CD14-positive monocyte (primary cell): ENCODE data around the gene FAM20C. TPM values are rescaled to one million over a fixed set of nuclear protein-coding genes. Genes with fewer than 3 reads are reported as not detected.
A peak's percentile ranks its signal among the peaks of the same experiment; 100 is the strongest.

Source experiments
- DNase-seq, 3 donors: peaks; one replicate each; pipeline ENCODE4 v3.0.0-alpha.2; 2011 to 2022
- H2AFZ ChIP-seq: 2 replicates; pipeline ENCODE4 v1.6.0; 2012; ENCODE audit warnings: mild to moderate bottlenecking, low read depth, low read length, inconsistent platforms; ENCODE audit not compliant: insufficient read depth, poor library complexity, severe bottlenecking
- H3K27ac ChIP-seq, 2 donors: 1 replicate in 1 of 2; 2 replicates in 1 of 2; pipeline ENCODE4 v1.5.1; 2012 to 2013; ENCODE audit warnings: low read length in 2 of 2, control low read depth in 1 of 2, inconsistent platforms in 1 of 2, low read depth in 1 of 2, mild to moderate bottlenecking in 1 of 2
- H3K27me3 ChIP-seq, 2 donors: one replicate each; pipeline versions ENCODE4 v1.6.0 to v1.6.1; 2011 to 2013; ENCODE audit warnings: low read length in 2 of 2; ENCODE audit not compliant: control insufficient read depth in 2 of 2, insufficient read depth in 2 of 2
- H3K36me3 ChIP-seq, 2 donors: replicated peaks in 1 of 2; 1 replicate in 1 of 2; 2 replicates in 1 of 2; pipeline versions ENCODE4 v1.5.1 to v1.6.1; 2012 to 2013; ENCODE audit warnings: low read length in 2 of 2, control low read depth in 1 of 2, inconsistent platforms in 1 of 2, mild to moderate bottlenecking in 1 of 2; ENCODE audit not compliant: insufficient read depth in 2 of 2, control insufficient read depth in 1 of 2
- H3K4me1 ChIP-seq, 2 donors: 1 replicate in 1 of 2; 2 replicates in 1 of 2; pipeline versions ENCODE4 v1.5.1 to v1.6.1; 2012 to 2013; ENCODE audit warnings: low read length in 2 of 2, control low read depth in 1 of 2, inconsistent platforms in 1 of 2, mild to moderate bottlenecking in 1 of 2, moderate library complexity in 1 of 2; ENCODE audit not compliant: insufficient read depth in 2 of 2, control insufficient read depth in 1 of 2
- H3K4me2 ChIP-seq: replicated peaks from 2 replicates; pipeline ENCODE3; 2012; ENCODE audit warnings: low read length, moderate library complexity, mild to moderate bottlenecking; ENCODE audit not compliant: poor library complexity, severe bottlenecking; ENCODE audit errors: extremely low read depth
- H3K4me3 ChIP-seq, 3 experiments: fragments of 200-600 bp in 1 of 3; sonication (generic) in 1 of 3; replicated peaks in 1 of 3; 1 replicate in 2 of 3; 2 replicates in 1 of 3; pipeline ENCODE4 v1.5.1; 2011 to 2013; ENCODE audit warnings: low read length in 3 of 3, mild to moderate bottlenecking in 3 of 3, control low read depth in 2 of 3, low read depth in 2 of 3, inconsistent platforms in 1 of 3, moderate library complexity in 1 of 3
- H3K79me2 ChIP-seq: 2 replicates; pipeline ENCODE4 v1.6.0; 2012; ENCODE audit warnings: mild to moderate bottlenecking, control low read depth, inconsistent platforms, low read length, moderate library complexity; ENCODE audit not compliant: insufficient read depth
- H3K9ac ChIP-seq: 2 replicates; pipeline ENCODE4 v1.6.0; 2017; ENCODE audit warnings: low read length, mild to moderate bottlenecking; ENCODE audit not compliant: insufficient read depth, poor library complexity, severe bottlenecking
- H3K9me3 ChIP-seq, 2 donors: replicated peaks in 1 of 2; 1 replicate in 1 of 2; 2 replicates in 1 of 2; pipeline versions ENCODE4 v1.5.1 to v1.6.1; 2012 to 2013; ENCODE audit warnings: low read length in 2 of 2, control low read depth in 1 of 2; ENCODE audit not compliant: control insufficient read depth in 1 of 2, insufficient read depth in 1 of 2
- H4K20me1 ChIP-seq: 2 replicates; pipeline ENCODE4 v1.6.0; 2012; ENCODE audit warnings: mild to moderate bottlenecking, low read length, control low read depth, moderate library complexity; ENCODE audit not compliant: insufficient read depth
- H3K27ac Mint-ChIP-seq, 7 donors: one replicate each; pipeline ENCODE4 v1.8.0; 2020; ENCODE audit warnings: mild to moderate bottlenecking in 7 of 7, mixed read lengths in 7 of 7, moderate library complexity in 6 of 7, inconsistent platforms in 2 of 7
- H3K27me3 Mint-ChIP-seq, 3 donors: one replicate each; pipeline ENCODE4 v1.8.0; 2021 to 2022; ENCODE audit warnings: low read depth in 3 of 3, mild to moderate bottlenecking in 3 of 3, mixed read lengths in 3 of 3, moderate library complexity in 3 of 3, inconsistent platforms in 1 of 3
- H3K36me3 Mint-ChIP-seq, 2 donors: one replicate each; pipeline ENCODE4 v1.8.0; 2020; ENCODE audit warnings: mixed read lengths in 2 of 2, inconsistent platforms in 1 of 2, mild to moderate bottlenecking in 1 of 2
- H3K4me1 Mint-ChIP-seq: one replicate; pipeline ENCODE4 v1.8.0; 2020; ENCODE audit warnings: mild to moderate bottlenecking, mixed read lengths
- H3K4me3 Mint-ChIP-seq, 2 donors: one replicate each; pipeline ENCODE4 v1.8.0; 2020; ENCODE audit warnings: mild to moderate bottlenecking in 2 of 2, mixed read lengths in 2 of 2, moderate library complexity in 1 of 2
- H3K9me3 Mint-ChIP-seq, 7 donors: one replicate each; pipeline ENCODE4 v1.8.0; 2020 to 2022; ENCODE audit warnings: mixed read lengths in 7 of 7, mild to moderate bottlenecking in 6 of 7, moderate library complexity in 6 of 7, inconsistent platforms in 2 of 7
- WGBS: methylation state at CpG from one replicate; pipeline ENCODE4 v1.1.5; 2013; ENCODE audit warnings: missing lambda C conversion rate; ENCODE audit not compliant: insufficient coverage; 5-methylcytosine and 5-hydroxymethylcytosine counted together
- intact Hi-C, 2 donors: fragments of 100-400 bp; cut with micrococcal nuclease; formaldehyde crosslinking; loops; one replicate each; pipeline versions ENCODE4 v1.15.0 to v1.15.1; 2023
- polyA plus RNA-seq, 3 donors: library from polyadenylated mRNA; depleted of rRNA in 1 of 3; unstranded in 2 of 3; stranded (reverse) in 1 of 3; fragments of 300-500 nt in 2 of 3; fragments of >200 nt in 1 of 3; fragmentation: Illumina TruSeq in 2 of 3; gene quantifications; 1 replicate in 2 of 3; 2 replicates in 1 of 3; pipeline ENCODE4 v1.2.3, GENCODE V29; 2012 to 2021
- TF ChIP-seq, protein P1 (sequence below): fragments of 200-600 bp; IDR thresholded peaks from one replicate; pipeline ENCODE4 v1.8.0; 2022; ENCODE audit warnings: antibody characterized with exemption, mild to moderate bottlenecking

The FAM20C gene
- polyA plus RNA-seq, 3 donors: 1.2 to 32.2 (median 1.5) TPM

DNA sequence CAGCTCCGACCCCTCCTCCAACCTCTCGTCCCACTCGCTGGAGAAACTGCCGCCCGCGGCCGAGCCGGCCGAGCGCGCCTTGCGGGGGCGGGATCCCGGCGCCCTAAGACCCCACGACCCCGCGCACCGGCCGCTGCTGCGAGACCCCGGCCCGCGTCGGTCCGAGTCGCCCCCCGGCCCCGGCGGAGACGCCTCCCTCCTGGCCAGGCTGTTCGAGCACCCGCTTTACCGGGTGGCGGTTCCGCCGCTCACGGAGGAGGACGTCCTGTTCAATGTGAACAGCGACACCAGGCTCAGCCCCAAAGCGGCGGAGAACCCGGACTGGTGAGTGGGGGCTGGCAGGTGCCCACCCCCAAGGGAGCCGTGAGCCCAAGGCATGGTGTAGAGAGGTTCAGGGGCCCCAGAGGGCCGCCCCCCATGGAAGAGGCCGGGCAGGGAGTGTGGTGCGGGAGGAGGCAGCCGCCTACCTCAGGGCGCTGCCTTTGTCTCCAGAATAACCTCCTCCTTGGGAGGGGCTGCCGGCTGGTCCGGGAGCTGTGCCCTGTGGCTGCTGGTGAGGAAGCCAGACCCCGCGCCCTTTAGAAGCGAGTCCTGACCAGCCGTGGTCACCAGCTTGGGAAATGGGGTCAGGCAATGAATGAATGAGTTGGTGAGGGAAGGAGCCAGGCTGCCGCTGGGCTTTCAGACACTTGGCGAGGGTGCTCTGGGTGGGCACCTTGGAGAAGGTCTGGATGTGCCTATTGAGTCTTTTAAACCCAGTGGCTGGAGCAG lies 1.3 kb downstream of the FAM20C start:
- no peaks in the 10 kb centered on the region for H3K9me3 ChIP-seq
- WGBS: 9% methylated on average over 55 of the region's 57 CpGs
- peak overlapping the region; percentile 77 for H3K4me2 ChIP-seq
- H3K36me3 ChIP-seq: peaks cover 38 to 39% of the 10 kb centered on the region in 2 donors
- peaks cover 0 to 18% of the 10 kb centered on the region in 2 donors for H3K27me3 ChIP-seq
- peak in 1 of 3 donors; percentile 19 for DNase-seq
- peaks cover 61% of the 10 kb centered on the region for H4K20me1 ChIP-seq
- H3K79me2 ChIP-seq: peaks cover 38% of the 10 kb centered on the region
- peak overlapping the region in 6 of 7 donors; percentile 54 to 87 (median 67) for H3K27ac Mint-ChIP-seq
- TF ChIP-seq, protein P1, sequence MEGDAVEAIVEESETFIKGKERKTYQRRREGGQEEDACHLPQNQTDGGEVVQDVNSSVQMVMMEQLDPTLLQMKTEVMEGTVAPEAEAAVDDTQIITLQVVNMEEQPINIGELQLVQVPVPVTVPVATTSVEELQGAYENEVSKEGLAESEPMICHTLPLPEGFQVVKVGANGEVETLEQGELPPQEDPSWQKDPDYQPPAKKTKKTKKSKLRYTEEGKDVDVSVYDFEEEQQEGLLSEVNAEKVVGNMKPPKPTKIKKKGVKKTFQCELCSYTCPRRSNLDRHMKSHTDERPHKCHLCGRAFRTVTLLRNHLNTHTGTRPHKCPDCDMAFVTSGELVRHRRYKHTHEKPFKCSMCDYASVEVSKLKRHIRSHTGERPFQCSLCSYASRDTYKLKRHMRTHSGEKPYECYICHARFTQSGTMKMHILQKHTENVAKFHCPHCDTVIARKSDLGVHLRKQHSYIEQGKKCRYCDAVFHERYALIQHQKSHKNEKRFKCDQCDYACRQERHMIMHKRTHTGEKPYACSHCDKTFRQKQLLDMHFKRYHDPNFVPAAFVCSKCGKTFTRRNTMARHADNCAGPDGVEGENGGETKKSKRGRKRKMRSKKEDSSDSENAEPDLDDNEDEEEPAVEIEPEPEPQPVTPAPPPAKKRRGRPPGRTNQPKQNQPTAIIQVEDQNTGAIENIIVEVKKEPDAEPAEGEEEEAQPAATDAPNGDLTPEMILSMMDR: no peak
- H3K4me3 ChIP-seq: peak overlapping the region; percentile 56 to 91 (median 86)
- H3K4me1 ChIP-seq: peaks cover 24 to 43% of the 10 kb centered on the region in 2 donors
- no peak overlapping the region for H2AFZ ChIP-seq
- peak overlapping the region; percentile 93 to 97 for H3K4me3 Mint-ChIP-seq
- H3K4me1 Mint-ChIP-seq: peaks cover 40% of the 10 kb centered on the region
- intact Hi-C loops: loop anchor here (5.0 kb wide), 2 partner anchors 41 to 76 kb away; no protein-coding TSS in a partner anchor
- peak overlapping the region; percentile 75 for H3K9ac ChIP-seq
- peaks cover 0 to 1% (median 0%) of the 10 kb centered on the region in 7 donors for H3K9me3 Mint-ChIP-seq
- peak overlapping the region in 1 of 2 donors; percentile 41 for H3K27ac ChIP-seq
- peaks cover 58 to 62% of the 10 kb centered on the region in 2 donors for H3K36me3 Mint-ChIP-seq
- H3K27me3 Mint-ChIP-seq: peaks cover 5 to 29% (median 18%) of the 10 kb centered on the region in 3 donors

DNA sequence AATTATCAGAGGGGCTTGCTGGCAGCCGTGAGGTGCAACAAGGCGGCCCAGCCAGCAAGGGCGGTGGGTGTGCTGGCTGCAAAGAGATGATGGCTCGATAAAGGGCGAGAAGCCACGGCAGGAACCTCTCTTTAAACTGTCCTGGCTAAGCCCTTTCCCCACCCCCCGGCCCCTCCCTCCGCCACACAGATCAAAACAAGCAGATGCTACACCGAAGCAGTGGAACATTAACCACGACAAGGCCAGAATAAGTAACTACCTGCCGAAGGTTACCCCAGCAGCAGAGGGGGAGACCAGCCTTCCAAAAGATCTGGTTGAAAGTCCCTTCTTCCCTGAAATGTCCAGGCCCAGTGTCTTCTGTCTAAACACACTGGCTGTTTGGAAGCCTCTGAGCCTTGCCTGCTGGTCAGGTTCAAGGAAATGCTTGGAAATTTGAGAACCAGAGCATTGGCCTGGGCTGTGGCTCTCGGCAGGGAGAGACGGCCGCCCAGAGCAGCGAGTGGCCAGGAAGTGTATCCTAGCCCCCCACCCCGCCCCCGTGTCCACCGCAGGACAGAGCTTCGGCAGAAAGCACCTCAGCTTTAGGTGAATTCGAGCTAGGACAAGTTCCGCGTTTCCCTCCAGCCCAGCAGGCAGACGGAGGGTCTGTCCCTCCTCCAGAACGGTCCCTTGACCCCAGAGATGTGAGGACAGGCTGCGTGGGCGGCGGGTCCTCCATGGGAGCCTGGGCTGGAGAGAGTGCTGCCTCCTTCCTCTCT lies 2.1 kb downstream of the FAM20C start:
- Histone ChIP-seq H3K27ac (no peak overlapping the region), H3K4me3 (peak overlapping the region; percentile 56 to 91 (median 86)), H3K4me1 (peaks cover 24 to 43% of the 10 kb centered on the region in 2 donors), H3K79me2 (peaks cover 38% of the 10 kb centered on the region), H3K9me3 (no peaks in the 10 kb centered on the region), H4K20me1 (peaks cover 68% of the 10 kb centered on the region), H3K27me3 (peaks cover 0 to 18% of the 10 kb centered on the region in 2 donors), H2AFZ (no peak overlapping the region), H3K9ac (peak overlapping the region; percentile 75), H3K4me2 (peak overlapping the region; percentile 77), H3K36me3 (peaks cover 46% of the 10 kb centered on the region in 2 donors)
- Mint-ChIP-seq H3K4me3 (peak overlapping the region; percentile 93 to 97), H3K36me3 (peaks cover 64 to 67% of the 10 kb centered on the region in 2 donors), H3K27ac (peak overlapping the region in 3 of 7 donors; percentile 54 to 87 (median 61)), H3K27me3 (peaks cover 0 to 24% (median 18%) of the 10 kb centered on the region in 3 donors), H3K9me3 (peaks cover 0 to 1% (median 0%) of the 10 kb centered on the region in 7 donors), H3K4me1 (peaks cover 40% of the 10 kb centered on the region)
- DNase-seq: no peak
- TF ChIP-seq, protein P1: no peak
- intact Hi-C loops: loop anchor here (5.0 kb wide), 2 partner anchors 42 to 77 kb away; no protein-coding TSS in a partner anchor
- WGBS: 90% methylated on average over 24 of the region's 27 CpGs
